C1 segment of cervical spinal cord (tissue), 14 donors: ENCODE results near the gene ACTA1.
"Not testable (repeated sequence)": the region's sequence is repeated elsewhere in the genome, so short reads cannot be mapped to it uniquely, and the experiment has no call there.

Experiments
- DNase-seq, 14 donors: peaks; one replicate each; lab custom pipeline; 2025; lab: John Stamatoyannopoulos, UW

ACTA1 gene

GRCh38 chr1:229409616-229410369, 24.1 kb downstream of the ACTA1 start:
- DNase-seq: peak in 1 of 14 donors; percentile 50

DNA sequence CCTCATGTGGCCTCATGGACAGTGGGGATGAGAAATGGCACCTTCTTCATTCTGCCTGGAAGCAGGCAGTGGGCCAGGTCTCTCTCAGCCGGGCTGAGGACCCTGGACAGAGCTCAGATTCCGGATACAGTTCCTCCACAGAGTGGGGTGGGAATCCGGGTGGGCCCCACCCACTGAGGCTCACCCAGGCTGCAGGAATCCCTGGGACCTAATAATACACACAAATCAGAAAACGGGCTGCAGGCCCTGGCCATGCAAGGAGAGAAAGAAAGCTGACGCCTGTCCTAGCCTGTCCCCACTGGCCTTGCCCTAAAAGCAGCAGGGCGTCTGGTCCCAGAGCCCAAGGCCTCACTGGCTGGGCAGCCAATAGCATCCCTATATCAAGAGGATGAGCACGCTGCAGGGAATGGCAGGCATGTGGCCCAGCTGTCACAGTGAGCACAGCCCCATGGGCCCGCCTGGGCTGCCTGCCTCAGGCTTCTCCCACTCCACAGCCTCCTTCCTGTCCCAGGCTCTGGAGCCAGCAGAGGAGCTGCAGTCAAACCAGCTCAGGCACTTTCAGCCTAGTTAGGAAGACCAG, 25.3 kb downstream of the ACTA1 start:
- DNase-seq: peak in 1 of 14 donors; percentile 25

DNA sequence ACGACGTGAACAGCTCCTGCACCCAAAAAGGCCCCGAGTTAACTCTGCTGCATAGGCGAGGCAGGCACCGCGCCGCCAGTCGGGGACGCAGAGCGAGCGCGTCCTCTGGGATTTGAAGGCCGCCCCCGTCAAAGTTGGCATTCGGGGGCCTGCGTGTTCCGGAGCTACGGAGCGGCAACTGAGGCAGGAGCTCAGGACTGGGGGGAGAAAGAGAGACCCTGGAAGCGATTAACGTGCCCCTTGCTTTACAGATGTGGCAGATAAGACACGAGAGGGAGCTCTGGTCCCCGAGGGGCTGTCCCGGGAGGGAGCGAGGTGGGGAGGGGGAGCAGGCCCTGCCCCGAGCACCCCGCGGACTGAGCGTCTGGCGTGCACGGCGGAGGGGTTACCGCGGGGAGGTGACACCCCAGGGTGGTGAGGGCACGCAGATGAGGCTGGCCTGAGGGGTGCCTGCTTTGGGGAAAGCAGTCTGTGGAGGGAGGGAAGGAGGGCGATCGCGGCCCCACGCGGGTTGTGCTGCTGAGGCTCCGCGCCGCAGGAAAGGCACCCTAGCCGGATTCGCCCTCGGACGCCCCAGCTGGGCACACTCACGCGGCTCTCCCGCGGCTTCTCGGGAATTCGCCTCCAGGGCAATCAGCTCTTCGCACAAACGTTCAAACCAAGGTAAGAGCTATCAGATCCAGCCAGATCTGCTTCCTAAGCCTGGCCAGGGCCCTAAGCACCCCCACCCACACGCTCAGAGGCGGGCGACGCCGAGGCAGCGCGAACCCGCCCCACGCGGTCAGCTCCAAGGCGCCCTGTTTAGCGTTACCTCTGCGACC, 26.5 kb downstream of the ACTA1 start:
- no peak for DNase-seq

GRCh38 chr1:229406798-229407197, 27.1 kb downstream of the ACTA1 start:
- no peak for DNase-seq

DNA sequence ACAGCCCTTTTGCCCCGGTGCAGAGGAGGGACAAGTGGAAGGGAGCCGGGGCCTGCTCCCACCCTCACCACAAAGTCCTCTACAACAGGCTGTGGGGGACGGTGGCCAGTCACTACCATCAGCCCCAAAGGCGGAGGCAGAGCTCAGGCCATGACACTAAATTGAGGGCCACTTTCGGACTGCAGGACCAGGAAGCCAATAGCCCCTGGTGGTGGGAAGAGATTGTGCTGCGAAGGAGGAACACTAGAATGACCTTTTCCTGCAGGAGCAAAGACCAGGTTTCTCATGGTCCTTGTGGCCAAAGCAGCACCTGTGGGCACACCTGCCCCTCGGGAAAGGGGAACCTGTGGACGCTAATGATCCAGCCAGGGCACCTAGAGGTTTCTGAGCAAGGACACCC, 30.3 kb downstream of the ACTA1 start:
- DNase-seq: no peak

- DNase-seq: no peak
Observed at GRCh38 chr1:229402993-229403392, 30.9 kb downstream of the ACTA1 start.

GRCh38 chr1:229402329-229402728, 31.6 kb downstream of the ACTA1 start:
- not testable (repeated sequence) for DNase-seq

GRCh38 chr1:229397762-229398161, 36.1 kb downstream of the ACTA1 start:
- no peak for DNase-seq

DNA sequence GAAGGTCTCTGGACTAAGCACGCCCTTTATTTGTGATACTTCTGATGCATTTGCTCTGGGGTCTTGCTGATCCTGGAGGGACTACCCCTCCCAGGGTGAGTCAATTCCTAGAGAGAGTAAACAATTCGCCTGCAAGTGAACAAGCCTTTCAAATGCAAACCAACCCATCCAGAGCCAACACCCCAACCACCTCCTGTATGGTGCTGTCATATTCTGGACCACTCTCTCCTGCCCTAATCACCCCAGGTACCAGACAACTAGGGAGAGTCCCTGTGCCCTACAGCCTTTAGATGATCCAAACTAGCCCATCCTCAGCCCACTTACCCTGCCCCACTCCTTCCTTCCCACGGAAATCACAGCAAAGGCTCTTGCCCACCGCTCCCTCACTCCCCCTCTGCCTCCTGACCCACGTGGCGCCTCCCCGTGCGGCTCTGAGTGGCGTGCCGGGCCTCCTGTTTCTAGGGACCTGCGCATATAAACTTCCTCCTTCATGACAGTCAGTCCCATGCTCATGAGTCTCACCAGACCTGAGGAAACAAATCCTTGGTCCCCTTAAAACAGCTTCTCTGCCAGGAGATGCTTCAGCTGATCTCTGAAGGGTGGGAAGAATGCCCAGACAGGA, 37.2 kb downstream of the ACTA1 start:
- no peak for DNase-seq

DNA sequence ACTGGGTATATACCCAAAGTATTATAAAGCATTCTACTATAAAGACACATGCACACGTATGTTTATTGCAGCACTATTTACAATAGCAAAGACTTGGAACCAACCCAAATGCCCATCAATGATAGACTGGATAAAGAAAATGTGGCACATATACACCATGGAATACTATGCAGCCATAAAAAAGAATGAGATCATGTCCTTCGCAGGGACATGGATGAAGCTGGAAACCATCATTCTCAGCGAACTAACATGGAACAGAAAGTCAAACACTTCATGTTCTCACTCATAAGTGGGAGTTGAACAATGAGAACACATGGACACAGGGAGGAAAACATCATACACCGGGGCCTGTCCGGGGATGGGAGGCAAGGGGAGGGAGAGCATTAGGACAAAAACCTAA, 39.4 kb downstream of the ACTA1 start:
- not testable (repeated sequence) for DNase-seq

- DNase-seq: no peak
Observed at GRCh38 chr1:229392936-229393335, 41.0 kb downstream of the ACTA1 start.

DNA sequence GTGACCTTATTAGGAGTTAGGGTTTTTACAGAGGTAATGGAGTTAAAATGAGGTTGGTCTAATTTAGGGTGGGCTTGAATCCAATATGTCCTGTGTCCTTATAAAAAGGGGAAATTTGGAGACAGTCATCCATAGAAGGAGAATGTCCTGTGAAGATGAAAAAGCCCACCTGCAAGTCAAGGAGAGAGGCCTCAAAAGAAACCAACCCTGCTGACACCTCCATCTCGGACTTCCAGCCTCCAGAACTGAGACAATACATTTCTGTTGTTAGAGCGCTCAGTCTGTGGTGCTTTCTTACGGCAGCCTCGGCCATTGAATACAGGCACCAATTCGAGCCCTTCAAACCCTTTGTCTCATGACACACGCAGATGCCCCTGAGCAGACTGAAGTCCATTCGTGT, 43.8 kb downstream of the ACTA1 start:
- DNase-seq: no peak

DNA sequence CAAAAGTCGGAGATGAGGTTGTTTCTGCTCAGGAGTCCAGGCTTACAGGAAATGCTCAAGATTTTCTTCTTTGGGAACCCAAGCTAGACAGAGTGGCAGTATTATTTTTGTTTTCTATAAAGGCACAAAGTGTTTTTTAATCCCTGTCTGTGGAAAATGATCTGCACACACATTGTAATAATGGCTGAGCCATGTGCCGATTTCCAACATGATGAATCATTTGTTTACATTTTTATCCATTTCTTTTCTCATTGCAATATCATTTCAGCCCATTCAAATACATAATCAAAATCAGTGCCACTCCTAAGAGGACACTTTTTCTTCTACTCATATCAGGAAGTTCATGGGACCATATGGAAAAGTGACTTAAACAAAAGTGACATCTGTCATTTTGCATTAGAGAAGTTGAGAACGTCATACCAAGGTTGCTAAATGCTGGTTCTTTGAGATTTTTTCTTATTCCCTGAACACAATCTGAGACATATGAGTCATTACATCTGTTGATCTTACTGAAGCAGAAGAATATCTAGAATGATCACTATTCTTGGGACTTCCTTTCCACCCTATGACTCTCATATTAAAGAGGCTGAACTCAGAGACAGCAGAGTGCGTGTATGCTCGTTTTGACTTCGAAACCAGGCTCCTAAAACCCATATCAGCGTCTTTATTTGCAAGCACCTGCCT, 44.9 kb downstream of the ACTA1 start:
- no peak for DNase-seq

GRCh38 chr1:229385853-229386456, 47.9 kb downstream of the ACTA1 start:
- DNase-seq: no peak

DNA sequence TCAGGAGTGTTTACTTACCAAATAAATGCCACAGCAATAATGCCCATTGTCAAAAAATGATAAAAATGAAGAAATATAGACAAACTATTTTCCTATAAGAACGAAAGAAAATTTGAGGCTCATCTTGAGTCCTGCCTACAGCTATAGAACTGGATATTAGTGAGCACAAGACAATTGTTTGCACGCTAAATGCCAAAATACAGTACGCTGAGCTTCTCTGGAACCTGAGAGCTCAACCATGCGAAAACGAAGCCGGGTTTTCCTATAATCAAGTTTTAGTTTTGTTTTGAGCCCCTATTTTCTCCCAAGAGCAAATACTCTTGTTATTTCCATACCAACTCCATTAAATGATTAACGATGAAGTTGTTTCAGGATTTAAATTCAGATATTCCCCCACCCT, 49.1 kb downstream of the ACTA1 start:
- no peak for DNase-seq

DNA sequence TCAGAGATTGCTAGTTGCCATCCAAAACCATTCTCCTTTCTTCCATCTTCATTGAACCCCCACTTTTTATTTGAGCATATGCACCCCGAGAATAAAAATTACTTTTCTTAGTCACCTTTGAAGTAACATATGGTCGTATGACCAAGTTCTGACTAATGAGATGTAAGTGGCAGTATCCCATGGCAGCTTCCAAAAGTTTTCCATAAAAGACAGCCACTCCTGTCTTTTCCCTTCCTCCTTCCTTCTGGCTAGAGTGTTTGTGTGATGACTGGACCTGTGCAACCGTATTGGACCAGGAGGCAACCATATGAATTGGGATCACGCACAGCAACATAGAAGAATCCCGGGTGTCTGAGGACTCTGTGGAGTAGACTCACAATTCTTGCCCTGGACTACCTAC, 49.9 kb downstream of the ACTA1 start:
- DNase-seq: no peak

GRCh38 chr1:229383188-229383587, 50.7 kb downstream of the ACTA1 start:
- DNase-seq: no peak
